ENCODE measurements around the gene NHSL2.

Gene NHSL2

GRCh38 chrX:72131317-72132294, 221.0 kb downstream of the NHSL2 start, which contains the start of gene RTL5:
TSS of gene RTL5 (minus strand) at chrX:72131915.
- Mint-ChIP-seq H3K36me3 (ENCODE audit: low read depth) (peaks cover 21% of the 10 kb centered on the region), H3K9me3 (peaks cover 24% of the 10 kb centered on the region), H3K27ac (peak within 1 kb of the TSS; percentile 69 to 84 (median 76)), H3K4me3 (peak within 1 kb of the TSS; percentile 83 to 87 (median 87)), H3K4me1 (peaks cover 32% of the 10 kb centered on the region), H3K27me3 (ENCODE audit: low read depth) (no peaks in the 10 kb centered on the region)
- no peak for TF ChIP-seq CTCF (IDR thresholded peaks at IDR 0.05; ENCODE audit: unreplicated experiment in 3 of 3)

GRCh38 chrX:72132456-72132855, 221.8 kb downstream of the NHSL2 start:
- Mint-ChIP-seq H3K27ac (peak overlapping the region; percentile 54 to 84 (median 69)), H3K9me3 (peaks cover 24% of the 10 kb centered on the region), H3K4me3 (peak overlapping the region; percentile 63 to 87 (median 65)), H3K4me1 (peaks cover 29% of the 10 kb centered on the region), H3K27me3 (ENCODE audit: low read depth) (no peaks in the 10 kb centered on the region), H3K36me3 (ENCODE audit: low read depth) (peaks cover 21% of the 10 kb centered on the region)
- no peak for TF ChIP-seq CTCF (IDR thresholded peaks at IDR 0.05; ENCODE audit: unreplicated experiment in 3 of 3)

- H3K4me3 Mint-ChIP-seq: no peak overlapping the region
- H3K27me3 Mint-ChIP-seq (ENCODE audit: low read depth): no peaks in the 10 kb centered on the region
- no peak overlapping the region for H3K27ac Mint-ChIP-seq
- peaks cover 23% of the 10 kb centered on the region for H3K9me3 Mint-ChIP-seq
- peaks cover 16% of the 10 kb centered on the region for H3K4me1 Mint-ChIP-seq
- peaks cover 20% of the 10 kb centered on the region for H3K36me3 Mint-ChIP-seq (ENCODE audit: low read depth)
- no peak for TF ChIP-seq CTCF (IDR thresholded peaks at IDR 0.05; ENCODE audit: unreplicated experiment in 3 of 3)
Observed at GRCh38 chrX:72133851-72134546, 223.4 kb downstream of the NHSL2 start.

GRCh38 chrX:72137846-72138495, 227.3 kb downstream of the NHSL2 start:
- Mint-ChIP-seq H3K27ac (no peak overlapping the region), H3K27me3 (ENCODE audit: low read depth) (no peaks in the 10 kb centered on the region), H3K9me3 (peaks cover 19% of the 10 kb centered on the region), H3K4me1 (peaks cover 6% of the 10 kb centered on the region), H3K36me3 (ENCODE audit: low read depth) (peaks cover 30% of the 10 kb centered on the region), H3K4me3 (no peak overlapping the region)
- no peak for TF ChIP-seq CTCF (IDR thresholded peaks at IDR 0.05; ENCODE audit: unreplicated experiment in 3 of 3)

GRCh38 chrX:72139538-72139937, 228.9 kb downstream of the NHSL2 start:
- Mint-ChIP-seq H3K27ac (no peak overlapping the region), H3K4me1 (peaks cover 6% of the 10 kb centered on the region), H3K27me3 (ENCODE audit: low read depth) (no peaks in the 10 kb centered on the region), H3K4me3 (no peak overlapping the region), H3K36me3 (ENCODE audit: low read depth) (peaks cover 34% of the 10 kb centered on the region), H3K9me3 (peaks cover 16% of the 10 kb centered on the region)
- no peak for TF ChIP-seq CTCF (IDR thresholded peaks at IDR 0.05; ENCODE audit: unreplicated experiment in 3 of 3)

Data from nephron (organoid).